Stomach (tissue), 4 donors: ENCODE measurements around the gene SLC17A9.

Experiments
- CTCF ChIP-seq, 7 experiments: fragments of 450-650 bp in 4 of 7; fragments of 200-600 bp in 3 of 7; sonication (generic) in 3 of 7; IDR thresholded peaks; one replicate each; pipeline ENCODE4 v1.5.1; 2016 to 2019; ENCODE audit warnings: antibody characterized with exemption in 7 of 7, control low read depth in 2 of 7, mild to moderate bottlenecking in 1 of 7
- EP300 ChIP-seq: sonication (generic); formaldehyde crosslinking; IDR thresholded peaks from one replicate; pipeline ENCODE4 v1.6.1; 2017; ENCODE audit warnings: antibody characterized with exemption
- POLR2A ChIP-seq, 4 donors: fragments of 450-650 bp; IDR thresholded peaks; one replicate each; pipeline ENCODE4 v1.6.1; 2016; ENCODE audit warnings: antibody characterized with exemption in 4 of 4, control low read depth in 2 of 4, mild to moderate bottlenecking in 1 of 4, moderate library complexity in 1 of 4
- POLR2AphosphoS5 ChIP-seq, 3 donors: sonication (generic); formaldehyde crosslinking; IDR thresholded peaks; one replicate each; pipeline ENCODE4 v1.6.1; 2016; ENCODE audit warnings: antibody characterized with exemption in 3 of 3

- TF ChIP-seq POLR2AphosphoS5 (IDR thresholded peaks at IDR 0.05) (no peak), CTCF (IDR thresholded peaks at IDR 0.05) (no peak), EP300 (no peak), POLR2A (IDR thresholded peaks at IDR 0.05) (no peak)
Observed at GRCh38 chr20:63017076-63017825, 64.7 kb downstream of the SLC17A9 start.
